Upper lobe of right lung (tissue), 1 donor: ENCODE data around the gene HDAC4. TPM values are rescaled to one million over a fixed set of nuclear protein-coding genes. Genes with fewer than 3 reads are reported as not detected.
A peak's percentile ranks its signal among the peaks of the same experiment; 100 is the strongest.

Experiments
- ATAC-seq: fragments of 200-7000 bp; cut with Tn5 transposase; one replicate; pipeline ENCODE4 v1.9.1; 2020; ENCODE audit warnings: mild to moderate bottlenecking, moderate library complexity
- DNase-seq: peaks from one replicate; pipeline ENCODE4 v3.0.0-alpha.2; 2020
- H3K27ac ChIP-seq: fragments of 200-600 bp; one replicate; pipeline ENCODE4 v1.8.0; 2022
- H3K27me3 ChIP-seq: fragments of 200-600 bp; one replicate; pipeline ENCODE4 v1.8.0; 2022; ENCODE audit warnings: mild to moderate bottlenecking
- H3K36me3 ChIP-seq: fragments of 200-600 bp; one replicate; pipeline ENCODE4 v1.8.0; 2022
- H3K4me1 ChIP-seq: fragments of 200-600 bp; one replicate; pipeline ENCODE4 v1.8.0; 2022
- H3K4me3 ChIP-seq: fragments of 200-600 bp; one replicate; pipeline ENCODE4 v1.8.0; 2022; ENCODE audit warnings: mild to moderate bottlenecking
- H3K9me3 ChIP-seq: fragments of 200-600 bp; one replicate; pipeline ENCODE4 v1.8.0; 2022
- CTCF ChIP-seq: fragments of 200-600 bp; IDR thresholded peaks from one replicate; pipeline ENCODE4 v1.8.0; 2022; ENCODE audit warnings: antibody characterized with exemption
- intact Hi-C: fragments of 100-400 bp; cut with DNase I; formaldehyde crosslinking; loops from one replicate; pipeline ENCODE4 v1.11.0; 2022
- total RNA-seq: library from RNA; stranded (reverse); fragmentation: NEBNext Ultra II Directional; extraction: Animal tissue kit (Norgen Biotek cat#: 25700); gene quantifications from one replicate; pipeline ENCODE4 v1.2.1, GENCODE V29; 2021
- donor health status: DM: no; HTN: yes; CAD: no; lungs with severe emphysema.

The HDAC4 gene
- total RNA-seq, 1 donor from 2014 or later = 44.1 TPM

GRCh38 chr2:239021224-239021623 is 379.6 kb downstream of the HDAC4 start:
- no peaks in the 10 kb centered on the region for H3K9me3 ChIP-seq
- no peak for DNase-seq
- no peak overlapping the region for H3K4me3 ChIP-seq
- H3K4me1 ChIP-seq = no peaks in the 10 kb centered on the region
- TF ChIP-seq CTCF = no peak
- no peak for ATAC-seq
- H3K36me3 ChIP-seq = no peaks in the 10 kb centered on the region
- H3K27me3 ChIP-seq = peaks cover 6% of the 10 kb centered on the region
- intact Hi-C loops = no loop called here
- H3K27ac ChIP-seq = no peak overlapping the region

DNA sequence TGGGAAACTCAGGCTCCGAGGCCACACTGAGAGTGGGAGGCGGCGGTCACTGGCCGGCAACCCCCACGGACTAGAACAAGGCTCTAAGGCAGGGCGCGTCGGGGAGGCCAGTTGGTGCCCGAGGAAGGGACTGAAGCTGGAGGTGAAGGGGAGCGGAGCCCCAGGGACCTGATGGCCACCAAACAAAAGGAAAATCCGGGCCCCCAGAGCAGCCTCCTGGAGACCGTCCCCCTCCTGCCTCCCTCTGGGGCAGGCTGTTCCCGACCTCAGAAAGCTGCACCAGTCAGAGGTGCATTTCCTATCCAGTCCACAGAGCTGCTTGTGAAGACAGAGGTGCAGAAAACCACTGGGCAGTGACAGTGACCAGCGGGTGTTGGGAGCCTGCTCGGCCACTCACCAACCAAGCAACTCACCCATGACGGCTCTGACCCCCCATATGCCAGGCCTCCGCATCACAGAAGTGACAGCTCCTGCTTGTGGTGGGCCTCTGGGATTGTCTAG is 380.2 kb downstream of the HDAC4 start:
- intact Hi-C loops = no loop called here
- peaks cover 12% of the 10 kb centered on the region for H3K27me3 ChIP-seq

DNA sequence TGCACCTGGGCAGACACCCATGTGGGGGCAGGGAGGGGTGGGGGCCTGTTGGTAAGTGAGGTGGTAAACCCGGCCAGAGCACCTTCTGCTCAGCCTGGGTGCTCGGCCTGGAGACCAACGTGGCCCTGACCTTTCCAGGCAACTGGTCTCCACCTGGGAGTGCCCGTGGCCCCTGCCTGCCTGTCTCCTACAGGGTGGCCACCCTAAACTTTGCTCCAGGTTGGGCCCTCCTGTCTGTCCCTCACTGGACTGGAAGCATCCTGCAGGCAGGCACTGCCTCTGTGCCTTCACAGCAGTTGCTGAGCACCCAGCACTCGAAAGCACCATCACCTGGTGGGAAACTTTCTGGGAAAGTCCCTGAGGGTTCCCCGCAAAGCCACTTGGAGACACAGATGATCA is 381.6 kb downstream of the HDAC4 start:
- Histone ChIP-seq H3K9me3 (no peaks in the 10 kb centered on the region), H3K36me3 (no peaks in the 10 kb centered on the region), H3K27ac (no peak overlapping the region), H3K4me3 (no peak overlapping the region), H3K27me3 (peaks cover 17% of the 10 kb centered on the region), H3K4me1 (no peaks in the 10 kb centered on the region)
- ATAC-seq = no peak
- TF ChIP-seq CTCF = no peak
- peak; percentile 51 for DNase-seq
- intact Hi-C loops = no loop called here

More for the DNA sequence above, 380.2 kb downstream of the HDAC4 start:
- Histone ChIP-seq H3K4me1 (no peaks in the 10 kb centered on the region), H3K36me3 (no peaks in the 10 kb centered on the region), H3K4me3 (no peak overlapping the region), H3K27ac (no peak overlapping the region), H3K9me3 (no peaks in the 10 kb centered on the region)
- TF ChIP-seq CTCF = no peak
- DNase-seq (peak; percentile 51), ATAC-seq (no peak)

- ATAC-seq (no peak), DNase-seq (peak; percentile 37)
- H3K27ac ChIP-seq = no peak overlapping the region
- intact Hi-C loops = no loop called here
- no peaks in the 10 kb centered on the region for H3K4me1 ChIP-seq
- H3K36me3 ChIP-seq = no peaks in the 10 kb centered on the region
- H3K27me3 ChIP-seq = peaks cover 17% of the 10 kb centered on the region
- TF ChIP-seq CTCF = no peak
- H3K4me3 ChIP-seq = no peak overlapping the region
- no peaks in the 10 kb centered on the region for H3K9me3 ChIP-seq
These were observed 382.3 kb downstream of the HDAC4 start for GRCh38 chr2:239018271-239019182.

- H3K27ac ChIP-seq = no peak overlapping the region
These were observed 383.2 kb downstream of the HDAC4 start for GRCh38 chr2:239017491-239018098.

More at GRCh38 chr2:239017491-239018098, 383.2 kb downstream of the HDAC4 start:
- DNase-seq (no peak), ATAC-seq (no peak)
- TF ChIP-seq CTCF = no peak
- Histone ChIP-seq H3K4me3 (no peak overlapping the region), H3K9me3 (no peaks in the 10 kb centered on the region), H3K4me1 (no peaks in the 10 kb centered on the region), H3K36me3 (no peaks in the 10 kb centered on the region), H3K27me3 (peaks cover 20% of the 10 kb centered on the region)
- intact Hi-C loops = no loop called here
